ENCODE results near the gene TRIM26. TPM values are rescaled to one million over a fixed set of nuclear protein-coding genes. Genes with fewer than 3 reads are reported as not detected.
A peak's percentile ranks its signal among the peaks of the same experiment; 100 is the strongest.
"Not testable (repeated sequence)": the region's sequence is repeated elsewhere in the genome, so short reads cannot be mapped to it uniquely, and the experiment has no call there.

Gene TRIM26
- total RNA-seq, 1 experiment from 2014 or later: 36.7 TPM

- DNase-seq (ENCODE audit: low read depth): no peak
Measured at GRCh38 chr6:30154061-30154460, 59.1 kb downstream of the TRIM26 start.

- DNase-seq (ENCODE audit: low read depth): no peak
Measured at GRCh38 chr6:30152910-30153610, 60.1 kb downstream of the TRIM26 start.

GRCh38 chr6:30152016-30152673 lies 61.1 kb downstream of the TRIM26 start:
- no peak for DNase-seq (ENCODE audit: low read depth)

- no peak for DNase-seq (ENCODE audit: low read depth)
Measured at GRCh38 chr6:30151580-30151979, 61.6 kb downstream of the TRIM26 start.

- peak; percentile 85 for DNase-seq (ENCODE audit: low read depth)
Measured at GRCh38 chr6:30150671-30151395, 62.4 kb downstream of the TRIM26 start.

- no peak for DNase-seq (ENCODE audit: low read depth)
Measured at GRCh38 chr6:30149858-30150550, 63.2 kb downstream of the TRIM26 start.

GRCh38 chr6:30149234-30149633 lies 64.0 kb downstream of the TRIM26 start:
- DNase-seq (ENCODE audit: low read depth): no peak

- DNase-seq (ENCODE audit: low read depth): no peak
Measured at GRCh38 chr6:30147096-30147495, 66.1 kb downstream of the TRIM26 start.

GRCh38 chr6:30145818-30146217 lies 67.4 kb downstream of the TRIM26 start:
- DNase-seq (ENCODE audit: low read depth): no peak

- DNase-seq (ENCODE audit: low read depth): no peak
Measured at GRCh38 chr6:30144811-30145210, 68.4 kb downstream of the TRIM26 start.

- no peak for DNase-seq (ENCODE audit: low read depth)
Measured at GRCh38 chr6:30143780-30144179, 69.4 kb downstream of the TRIM26 start.

GRCh38 chr6:30142665-30143064 lies 70.5 kb downstream of the TRIM26 start:
- DNase-seq (ENCODE audit: low read depth): no peak

- not testable (repeated sequence) for DNase-seq (ENCODE audit: low read depth)
Measured at GRCh38 chr6:30140240-30140639, 73.0 kb downstream of the TRIM26 start.

GRCh38 chr6:30136570-30137286 lies 76.5 kb downstream of the TRIM26 start:
- DNase-seq (ENCODE audit: low read depth): no peak

- no peak for DNase-seq (ENCODE audit: low read depth)
Measured at GRCh38 chr6:30135757-30136156, 77.4 kb downstream of the TRIM26 start, which contains the start of gene TRIM40. Gene TRIM40, plus strand, starts transcription at chr6:30136140. Its CDS starts 897 bp downstream, at chr6:30137037.

GRCh38 chr6:30135147-30135546 lies 78.1 kb downstream of the TRIM26 start:
- DNase-seq (ENCODE audit: low read depth): no peak

Other genes starting within 250 kb of the TRIM26 start
- 17.6 and 20.0 TPM in 2 replicates for gene POLR1H, start 152.1 kb downstream of the TRIM26 start, total RNA-seq (2014; rRNA removed)
- gene PPP1R11, start 146.2 kb downstream of the TRIM26 start, total RNA-seq (2014; rRNA removed): 43.0 and 47.1 TPM in 2 replicates
- gene RNF39, start 137.6 kb downstream of the TRIM26 start, total RNA-seq (2014; rRNA removed): not detected in 2 replicates
- not detected in 2 replicates for gene TRIM31, start 100.3 kb downstream of the TRIM26 start, total RNA-seq (2014; rRNA removed)
- not detected in 2 replicates for gene TRIM40, start 77.3 kb downstream of the TRIM26 start, total RNA-seq (2014; rRNA removed)
- gene TRIM10, start 52.2 kb downstream of the TRIM26 start, total RNA-seq (2014; rRNA removed): not detected in 2 replicates
- gene TRIM15, start 49.9 kb downstream of the TRIM26 start, total RNA-seq (2014; rRNA removed): not detected in 2 replicates
- gene TRIM39, start 113.5 kb upstream of the TRIM26 start, total RNA-seq (2014; rRNA removed): 10.8 and 13.1 TPM in 2 replicates
- gene RPP21, start 131.8 kb upstream of the TRIM26 start, total RNA-seq (2014; rRNA removed): 45.2 and 53.9 TPM in 2 replicates

All from LHCN-M2 (cell line).